ENCODE measurements around the gene TMEM9.

Gene TMEM9

DNA sequence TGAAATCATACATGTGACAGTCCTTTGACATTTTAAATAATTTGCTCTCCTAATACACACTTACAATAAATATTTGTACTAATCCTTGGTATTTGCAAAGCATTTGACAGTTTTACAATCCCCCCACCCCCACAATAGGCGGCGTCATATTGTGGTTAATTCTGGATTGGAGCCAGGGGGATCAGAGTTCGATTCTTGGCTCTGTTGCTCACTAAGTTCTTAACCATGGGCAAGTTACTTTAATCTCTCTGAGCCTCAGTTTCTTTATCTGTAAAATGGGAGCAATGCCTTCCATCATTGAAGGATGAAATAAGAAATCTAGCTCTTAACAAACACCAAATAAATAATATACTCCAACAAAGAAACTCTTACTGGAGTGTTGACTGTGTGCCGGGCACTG is 65.9 kb downstream of the TMEM9 start:
- no peak overlapping the region for H3K4me3 ChIP-seq (ENCODE audit: low read depth, low read length)

DNA sequence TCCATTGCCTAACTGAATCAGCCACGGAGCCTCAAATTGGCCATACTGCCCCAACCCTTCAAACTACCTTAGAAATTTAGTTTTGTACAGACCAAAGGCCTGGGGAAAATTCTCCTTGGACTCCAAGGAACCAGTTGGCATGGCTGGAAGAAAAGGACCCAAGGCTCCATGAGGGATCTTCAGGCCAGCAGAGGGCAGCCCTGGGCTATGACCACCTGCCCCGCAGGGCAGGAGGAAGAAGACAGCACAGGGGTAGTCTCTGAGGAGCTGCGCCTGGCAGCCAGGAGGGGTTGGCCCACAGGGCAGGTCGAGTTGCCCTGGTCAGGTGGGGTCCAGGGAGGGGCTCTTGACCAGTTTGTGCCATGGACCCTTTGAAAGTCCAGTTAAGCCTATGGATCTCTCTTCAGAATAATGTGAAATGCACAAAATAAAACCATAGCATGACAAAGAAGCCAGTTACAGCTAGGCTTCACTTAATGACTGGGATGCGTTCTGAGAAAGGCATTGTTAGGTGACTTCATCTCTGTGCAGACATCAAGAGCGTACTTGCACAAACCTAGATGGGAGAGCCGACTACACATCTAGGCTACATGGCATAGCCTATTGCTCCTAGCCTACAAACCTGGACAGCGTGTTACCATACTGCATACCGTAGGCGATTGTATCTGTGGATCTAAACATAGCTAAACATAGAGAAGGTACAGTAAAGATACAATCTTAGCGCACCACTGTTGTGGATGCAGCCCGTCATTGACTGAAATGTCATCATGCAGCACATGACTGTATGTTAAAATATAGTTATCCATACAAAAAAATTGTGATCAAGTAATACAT is 68.2 kb downstream of the TMEM9 start:
- no peak overlapping the region for H3K4me3 ChIP-seq (ENCODE audit: low read depth, low read length)
